Measurements from ENCODE around the gene FRMD6. TPM values are rescaled to one million over a fixed set of nuclear protein-coding genes. Genes with fewer than 3 reads are reported as not detected.
A peak's percentile ranks its signal among the peaks of the same experiment; 100 is the strongest.

The FRMD6 gene
- total RNA-seq, 6 experiments from 2014 or later: 379 to 565 (median 420) TPM

DNA sequence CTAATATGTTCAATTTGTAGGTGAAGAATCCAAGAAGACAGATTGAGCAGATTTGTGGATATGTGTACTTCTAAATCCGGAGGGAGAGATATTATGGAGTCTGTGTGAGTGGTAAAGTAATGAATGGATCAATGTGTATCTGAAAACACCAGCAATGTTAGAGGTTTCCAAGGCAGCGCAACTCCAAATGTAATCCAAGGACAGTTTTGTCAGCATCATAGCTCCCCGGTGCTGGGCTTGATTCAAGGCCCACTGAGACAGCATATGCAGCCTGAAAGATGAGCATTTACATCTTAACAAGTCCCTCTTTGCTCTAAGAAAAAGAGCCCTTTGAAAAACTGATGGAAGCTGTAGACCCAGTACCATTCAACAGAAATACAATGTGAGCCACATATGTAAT, 38.3 kb upstream of the FRMD6 start:
- H3K36me3 Mint-ChIP-seq (ENCODE audit: low read depth): peaks cover 8% of the 10 kb centered on the region; the same call in 1 of the 2 replicates
- no peak for TF ChIP-seq CTCF (IDR thresholded peaks at IDR 0.05)
- no peak overlapping the region for H3K27ac Mint-ChIP-seq
- no peak for DNase-seq
- no peaks in the 10 kb centered on the region for H3K9me3 Mint-ChIP-seq
- no peaks in the 10 kb centered on the region for H3K27me3 Mint-ChIP-seq (ENCODE audit: insufficient read depth)
- H3K4me3 Mint-ChIP-seq: no peak overlapping the region
- peaks cover 94% of the 10 kb centered on the region for H3K4me1 Mint-ChIP-seq (ENCODE audit: low read depth)

DNA sequence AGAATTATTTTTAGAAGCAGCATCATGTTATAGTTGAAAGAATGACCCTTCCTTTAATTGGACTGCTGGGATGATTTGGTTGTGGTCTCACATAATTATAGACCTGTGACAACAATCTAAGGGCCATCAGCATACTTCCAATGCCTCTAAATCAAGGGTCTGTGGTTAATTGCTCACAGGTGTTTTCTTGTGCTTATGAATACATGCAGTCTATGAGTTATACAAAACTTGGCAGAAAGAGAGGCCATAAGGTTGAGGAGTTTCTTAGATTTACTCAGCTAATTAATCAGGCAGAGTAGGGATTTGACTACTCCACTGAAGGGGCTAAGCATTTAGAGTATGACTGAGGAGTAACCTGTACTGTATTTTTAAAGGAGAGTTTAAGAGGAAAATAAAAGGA, 37.0 kb upstream of the FRMD6 start:
- H3K27me3 Mint-ChIP-seq (ENCODE audit: insufficient read depth): no peaks in the 10 kb centered on the region
- no peak for TF ChIP-seq CTCF (IDR thresholded peaks at IDR 0.05)
- peak; percentile 68 for DNase-seq
- peaks cover 9% of the 10 kb centered on the region; the same call in 1 of the 2 replicates for H3K36me3 Mint-ChIP-seq (ENCODE audit: low read depth)
- H3K27ac Mint-ChIP-seq: peak overlapping the region; percentile 80
- no peaks in the 10 kb centered on the region for H3K9me3 Mint-ChIP-seq
- H3K4me3 Mint-ChIP-seq: 0 out of 2 replicates have a peak overlapping the region, but pooled peaks have one; percentile 12
- peaks cover 91% of the 10 kb centered on the region for H3K4me1 Mint-ChIP-seq (ENCODE audit: low read depth)

- TF ChIP-seq CTCF (IDR thresholded peaks at IDR 0.05): no peak
- Mint-ChIP-seq H3K27me3 (ENCODE audit: insufficient read depth) (no peaks in the 10 kb centered on the region), H3K36me3 (ENCODE audit: low read depth) (peaks cover 11% of the 10 kb centered on the region; the same call in 1 of the 2 replicates), H3K4me1 (ENCODE audit: low read depth) (peaks cover 80% of the 10 kb centered on the region), H3K9me3 (no peaks in the 10 kb centered on the region), H3K4me3 (0 out of 2 replicates have a peak overlapping the region, but pooled peaks have one; percentile 13), H3K27ac (peak overlapping the region; percentile 80)
- DNase-seq: no peak
Observed at GRCh38 chr14:51616256-51616655, 35.5 kb upstream of the FRMD6 start.

- peak overlapping the region; percentile 80 for H3K27ac Mint-ChIP-seq
- peaks cover 14% of the 10 kb centered on the region; the same call in 1 of the 2 replicates for H3K36me3 Mint-ChIP-seq (ENCODE audit: low read depth)
- peak; percentile 84 for DNase-seq
- no peak for TF ChIP-seq CTCF (IDR thresholded peaks at IDR 0.05)
- peaks cover 74% of the 10 kb centered on the region for H3K4me1 Mint-ChIP-seq (ENCODE audit: low read depth)
- peak overlapping the region; percentile 68 for H3K4me3 Mint-ChIP-seq
- no peaks in the 10 kb centered on the region for H3K9me3 Mint-ChIP-seq
- H3K27me3 Mint-ChIP-seq (ENCODE audit: insufficient read depth): no peaks in the 10 kb centered on the region
Observed at GRCh38 chr14:51616724-51617409, 34.8 kb upstream of the FRMD6 start.

DNA sequence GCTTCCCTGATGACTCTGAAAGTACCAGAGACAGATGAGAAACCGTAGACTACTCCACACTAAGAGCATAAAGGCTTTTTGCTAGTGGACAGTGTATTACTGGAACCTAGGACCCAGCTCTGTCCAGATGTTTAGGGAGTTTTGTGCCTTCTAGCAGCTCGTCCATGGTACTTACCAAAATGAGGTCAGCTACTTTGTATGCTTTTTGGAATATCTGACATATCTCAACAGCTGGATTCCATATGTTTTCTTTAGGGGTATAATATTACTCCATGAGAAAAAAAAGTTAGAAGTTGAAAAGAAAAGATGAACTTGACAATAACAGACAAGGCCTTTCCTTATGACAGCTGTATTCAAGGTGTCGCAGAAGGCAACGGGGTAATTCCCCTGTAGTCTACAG, 32.1 kb upstream of the FRMD6 start:
- peaks cover 67% of the 10 kb centered on the region for H3K4me1 Mint-ChIP-seq (ENCODE audit: low read depth)
- no peak overlapping the region for H3K4me3 Mint-ChIP-seq
- no peak for TF ChIP-seq CTCF (IDR thresholded peaks at IDR 0.05)
- H3K27me3 Mint-ChIP-seq (ENCODE audit: insufficient read depth): no peaks in the 10 kb centered on the region
- no peak for DNase-seq
- no peak overlapping the region for H3K27ac Mint-ChIP-seq
- peaks cover 22% of the 10 kb centered on the region for H3K36me3 Mint-ChIP-seq (ENCODE audit: low read depth)
- no peaks in the 10 kb centered on the region for H3K9me3 Mint-ChIP-seq
